Stimulated activated CD8-positive, alpha-beta memory T cell treated with anti-CD3 and anti-CD28 coated beads, Interleukin-4, amount 100 ng/mL, for 48 hours (primary cell): ENCODE data around the gene PAQR5.
A peak's percentile ranks its signal among the peaks of the same experiment; 100 is the strongest.
"Not testable (repeated sequence)": the region's sequence is repeated elsewhere in the genome, so short reads cannot be mapped to it uniquely, and the experiment has no call there.

ENCODE experiments used
- DNase-seq: peaks from one replicate; pipeline ENCODE4 v3.0.0-alpha.2; 2020

PAQR5 gene

GRCh38 chr15:69358850-69359249, 60.1 kb downstream of the PAQR5 start:
- DNase-seq = no peak

- DNase-seq = no peak
These were observed 61.0 kb downstream of the PAQR5 start for GRCh38 chr15:69359722-69360121.

GRCh38 chr15:69360642-69361041, 61.9 kb downstream of the PAQR5 start:
- no peak for DNase-seq

- no peak for DNase-seq
These were observed 68.5 kb downstream of the PAQR5 start for GRCh38 chr15:69367236-69367635.

GRCh38 chr15:69369631-69370030, 70.9 kb downstream of the PAQR5 start:
- no peak for DNase-seq

- no peak for DNase-seq
These were observed 74.7 kb downstream of the PAQR5 start for GRCh38 chr15:69373406-69373805.

- DNase-seq = no peak
These were observed 76.6 kb downstream of the PAQR5 start for GRCh38 chr15:69375151-69375790.

GRCh38 chr15:69377216-69377970, 78.7 kb downstream of the PAQR5 start:
- DNase-seq = no peak

- DNase-seq = no peak
These were observed 81.5 kb downstream of the PAQR5 start for GRCh38 chr15:69380100-69380725.

GRCh38 chr15:69380726-69381105, 82.0 kb downstream of the PAQR5 start:
- no peak for DNase-seq

GRCh38 chr15:69382176-69382575, 83.5 kb downstream of the PAQR5 start:
- not testable (repeated sequence) for DNase-seq

- DNase-seq = not testable (repeated sequence)
These were observed 85.4 kb downstream of the PAQR5 start for GRCh38 chr15:69384066-69384465.

- DNase-seq = peak; percentile 8
These were observed 86.2 kb downstream of the PAQR5 start for GRCh38 chr15:69384626-69385598.

GRCh38 chr15:69385831-69386230, 87.1 kb downstream of the PAQR5 start:
- no peak for DNase-seq

GRCh38 chr15:69386284-69386683, 87.6 kb downstream of the PAQR5 start:
- no peak for DNase-seq

- no peak for DNase-seq
These were observed 89.6 kb downstream of the PAQR5 start for GRCh38 chr15:69388260-69388705.

- no peak for DNase-seq
These were observed 90.7 kb downstream of the PAQR5 start for GRCh38 chr15:69389426-69389825.

- no peak for DNase-seq
These were observed 91.9 kb downstream of the PAQR5 start for GRCh38 chr15:69390575-69390974.

- DNase-seq = no peak
These were observed 92.5 kb downstream of the PAQR5 start for GRCh38 chr15:69391046-69391757.

- no peak for DNase-seq
These were observed 93.6 kb downstream of the PAQR5 start for GRCh38 chr15:69392352-69392751.

- DNase-seq = no peak
These were observed 95.2 kb downstream of the PAQR5 start for GRCh38 chr15:69393831-69394491.
